GM19193 (cell line): ENCODE measurements around the gene RECK.

Experiments used
- POLR2A ChIP-seq: IDR thresholded peaks from 4 replicates; pipeline ENCODE4 v1.6.1; 2011; ENCODE audit not compliant: insufficient read depth, insufficient read length; ENCODE audit errors: extremely low read depth

The RECK gene

DNA sequence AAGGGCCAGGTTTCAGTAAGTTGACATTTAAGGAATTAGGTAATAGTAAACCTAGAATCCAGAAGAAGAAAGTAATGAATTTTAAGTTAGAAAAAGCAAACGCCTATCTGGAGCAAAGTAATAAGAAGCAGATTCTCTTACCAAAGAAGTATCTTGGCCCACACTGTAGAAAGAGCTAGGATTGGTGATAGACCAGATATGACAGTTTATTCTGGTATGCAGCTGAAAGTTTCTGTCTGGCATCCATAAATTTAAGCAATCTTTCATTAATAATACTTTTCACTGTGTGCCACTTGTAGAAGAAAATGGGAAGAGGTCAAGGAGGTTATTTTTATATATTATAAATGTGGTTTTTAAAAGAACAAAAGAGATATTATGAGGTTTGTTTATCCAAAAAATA, 3.0 kb downstream of the RECK start:
- TF ChIP-seq POLR2A: no peak

DNA sequence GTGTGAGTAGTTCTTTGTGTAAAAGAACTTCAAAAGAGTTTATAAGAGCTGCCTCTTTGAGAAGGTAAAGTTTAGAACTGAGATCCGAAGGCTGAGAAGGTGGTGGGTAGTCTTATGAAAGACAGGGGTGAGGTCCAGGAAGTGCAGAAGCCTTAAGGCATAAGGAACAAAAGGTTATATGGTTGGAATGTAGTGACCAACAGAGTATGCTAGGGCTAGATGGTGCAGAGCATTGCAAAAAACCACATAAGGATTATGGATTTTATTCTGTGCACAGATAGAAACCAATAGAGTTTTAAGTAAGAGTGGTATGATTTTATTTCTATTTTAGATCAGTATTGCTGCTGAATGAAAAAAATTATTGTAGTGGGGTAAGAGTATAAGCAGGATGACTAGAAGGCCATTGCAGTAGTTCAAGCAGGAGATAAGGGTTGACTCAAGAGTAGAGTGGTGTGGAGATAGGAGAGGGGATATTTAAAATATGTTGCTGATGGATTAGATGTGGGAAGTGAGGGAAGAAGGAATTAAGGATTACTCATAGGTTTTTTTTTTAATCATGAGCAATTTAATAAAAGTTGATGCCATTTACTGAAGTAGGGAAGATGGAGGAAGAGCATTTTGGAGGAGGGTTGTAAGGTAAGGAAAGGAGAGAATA, 3.7 kb downstream of the RECK start:
- no peak for TF ChIP-seq POLR2A

- no peak for TF ChIP-seq POLR2A
Measured at GRCh38 chr9:36041506-36041905, 4.8 kb downstream of the RECK start.

GRCh38 chr9:36045610-36046009, 8.9 kb downstream of the RECK start:
- TF ChIP-seq POLR2A: no peak

- no peak for TF ChIP-seq POLR2A
Measured at GRCh38 chr9:36046923-36047322, 10.2 kb downstream of the RECK start.

DNA sequence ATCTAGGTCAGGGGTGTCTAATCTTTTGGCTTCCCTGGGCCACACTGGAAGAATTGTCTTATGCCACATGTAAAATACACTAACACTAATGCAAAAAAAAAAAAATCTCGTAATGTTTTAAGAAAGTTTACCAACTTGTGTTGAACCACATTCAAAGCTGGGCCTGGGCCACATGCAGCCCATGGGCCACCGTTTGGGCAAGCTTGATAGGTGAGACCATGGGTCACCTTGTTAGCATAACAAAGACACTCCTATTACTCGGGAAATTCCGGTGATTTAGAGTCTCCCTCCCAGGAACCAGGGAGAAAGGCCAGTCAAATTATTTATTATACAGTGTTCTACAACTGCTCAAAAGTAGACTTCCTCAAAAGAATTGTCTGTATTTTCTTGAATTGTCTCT, 12.7 kb downstream of the RECK start:
- TF ChIP-seq POLR2A: no peak

DNA sequence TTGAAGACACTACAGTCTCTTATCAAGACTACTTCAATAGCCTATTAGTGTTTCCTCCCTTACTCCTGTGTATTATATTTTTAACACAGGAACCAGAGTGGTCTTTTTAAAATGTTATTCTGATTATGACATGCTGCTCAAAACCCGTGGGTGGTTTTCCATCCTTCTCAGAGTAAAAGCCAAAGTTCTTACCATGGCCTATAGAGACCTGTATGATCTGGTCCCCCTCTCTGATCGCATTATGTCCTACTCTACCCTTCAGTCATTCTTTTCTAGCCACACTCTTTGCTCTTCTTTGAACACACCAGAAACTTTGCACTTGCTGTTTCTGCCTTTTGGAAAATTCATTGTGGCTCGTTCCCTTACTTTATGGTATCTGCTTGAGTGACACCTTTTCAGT, 13.8 kb downstream of the RECK start:
- TF ChIP-seq POLR2A: no peak

GRCh38 chr9:36051317-36051716, 14.6 kb downstream of the RECK start:
- TF ChIP-seq POLR2A: no peak

DNA sequence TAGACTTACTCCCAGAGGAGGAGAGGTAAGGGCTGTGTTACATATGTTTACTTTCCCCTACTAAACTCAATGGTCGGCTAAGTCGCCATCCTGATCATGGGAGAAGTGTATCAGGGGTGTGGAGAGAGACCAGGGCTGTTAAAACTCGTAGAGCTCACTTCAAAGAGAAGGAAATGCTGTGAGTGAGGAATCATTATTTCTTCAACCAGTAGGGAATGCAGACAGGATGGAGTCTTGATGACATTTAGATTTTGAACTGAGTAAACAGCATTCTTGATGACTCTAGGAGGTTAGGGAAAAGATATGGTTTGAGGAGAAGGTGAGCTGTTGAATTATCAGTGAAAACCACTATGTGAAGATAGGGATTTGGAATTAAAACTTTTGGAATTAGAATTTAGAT, 17.3 kb downstream of the RECK start:
- no peak for TF ChIP-seq POLR2A

DNA sequence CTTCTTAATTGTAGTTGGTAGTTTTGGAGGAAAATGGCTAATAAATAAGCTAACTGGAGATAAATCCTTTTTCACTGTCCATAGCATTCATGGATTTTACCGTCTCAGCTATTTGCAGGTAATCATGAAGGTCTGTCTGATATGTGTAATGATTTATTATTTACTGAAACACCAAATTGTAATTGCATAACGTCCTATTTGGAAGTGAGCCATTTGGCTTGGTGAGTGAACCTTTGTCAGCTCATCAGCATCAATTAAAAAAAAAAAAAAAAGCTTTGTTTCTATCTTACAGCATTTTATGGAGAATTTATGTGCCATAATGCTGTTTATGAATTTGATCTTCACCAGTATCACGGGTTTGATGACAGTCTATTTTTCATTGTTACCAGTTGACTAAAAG, 20.2 kb downstream of the RECK start:
- TF ChIP-seq POLR2A: no peak

- TF ChIP-seq POLR2A: no peak
Measured at GRCh38 chr9:36063804-36064447, 27.2 kb downstream of the RECK start.

- no peak for TF ChIP-seq POLR2A
Measured at GRCh38 chr9:36064448-36065037, 27.8 kb downstream of the RECK start.

GRCh38 chr9:36074055-36074454, 37.3 kb downstream of the RECK start:
- TF ChIP-seq POLR2A: no peak

GRCh38 chr9:36074870-36075532, 38.3 kb downstream of the RECK start:
- no peak for TF ChIP-seq POLR2A

DNA sequence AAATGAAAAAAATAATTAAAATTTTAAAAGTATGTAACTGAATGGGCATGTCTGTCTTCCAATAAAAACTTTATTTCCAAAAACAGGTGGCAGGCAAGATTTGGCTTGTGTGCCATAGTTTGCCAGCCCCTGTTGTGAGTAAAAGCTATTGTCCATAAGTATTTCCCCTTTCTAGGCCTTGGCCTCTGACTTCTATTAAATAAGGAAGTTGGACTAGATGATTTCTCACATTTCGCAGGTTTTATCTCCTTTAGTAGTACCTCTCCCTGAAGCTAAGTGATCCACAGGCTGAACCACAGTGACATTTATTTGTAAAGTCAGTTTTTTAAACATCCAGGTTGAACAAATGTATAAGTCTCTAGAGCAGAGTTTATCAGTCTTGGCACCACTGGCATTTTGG, 41.3 kb downstream of the RECK start:
- TF ChIP-seq POLR2A: no peak

GRCh38 chr9:36080519-36080918, 43.8 kb downstream of the RECK start:
- no peak for TF ChIP-seq POLR2A

GRCh38 chr9:36082931-36083330, 46.2 kb downstream of the RECK start:
- TF ChIP-seq POLR2A: no peak

DNA sequence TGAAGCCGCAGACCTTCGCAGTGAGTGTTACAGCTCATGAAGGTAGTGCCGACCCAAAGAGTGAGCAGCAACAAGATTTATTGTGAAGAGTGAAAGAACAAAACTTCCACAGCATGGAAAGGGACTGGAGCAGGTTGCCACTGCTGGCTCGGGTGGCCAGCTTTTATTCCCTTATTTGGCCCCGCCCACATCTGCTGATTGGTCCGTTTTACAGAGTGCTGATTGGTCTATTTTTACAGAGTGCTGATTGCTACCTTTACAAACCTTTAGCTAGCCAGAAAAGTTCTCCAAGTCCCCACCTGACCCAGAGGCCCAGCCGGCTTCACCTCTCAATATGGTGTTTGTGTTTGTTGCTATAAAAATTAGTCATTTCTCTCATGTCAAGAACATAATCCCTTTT, 49.7 kb downstream of the RECK start:
- no peak for TF ChIP-seq POLR2A
